Gastroesophageal sphincter (tissue), 4 donors: ENCODE results near the gene EPHB1. TPM values are rescaled to one million over a fixed set of nuclear protein-coding genes. Genes with fewer than 3 reads are reported as not detected.

ENCODE experiments used
- ATAC-seq: fragments of 150-250 bp; one replicate; pipeline ENCODE4 v1.9.1; 2016; ENCODE audit warnings: mild to moderate bottlenecking, moderate library complexity
- H3K27ac ChIP-seq, 4 donors: fragments of 200-600 bp; sonication (generic) in 3 of 4; 1 replicate in 3 of 4; 2 replicates in 1 of 4; pipeline ENCODE4 v1.5.1; 2016 to 2019
- H3K27me3 ChIP-seq: fragments of 200-600 bp; sonication (generic); one replicate; pipeline ENCODE4 v1.5.1; 2019
- H3K36me3 ChIP-seq, 2 donors: fragments of 200-600 bp; sonication (generic); one replicate each; pipeline ENCODE4 v1.5.1; 2019; ENCODE audit warnings: control low read depth in 1 of 2
- H3K4me1 ChIP-seq, 3 donors: fragments of 200-600 bp; sonication (generic); 1 replicate in 2 of 3; 2 replicates in 1 of 3; pipeline ENCODE4 v1.5.1; 2016 to 2019; ENCODE audit warnings: control low read depth in 2 of 3
- H3K4me3 ChIP-seq, 2 donors: fragments of 200-600 bp; sonication (generic); one replicate each; pipeline ENCODE4 v1.5.1; 2019; ENCODE audit warnings: mild to moderate bottlenecking in 1 of 2, moderate library complexity in 1 of 2
- H3K9me3 ChIP-seq, 3 donors: fragments of 200-600 bp; sonication (generic); one replicate each; pipeline ENCODE4 v1.5.1; 2017 to 2019; ENCODE audit warnings: control low read depth in 2 of 3
- EP300 ChIP-seq: sonication (generic); formaldehyde crosslinking; IDR thresholded peaks from one replicate; pipeline ENCODE4 v1.6.1; 2017; ENCODE audit warnings: antibody characterized with exemption, mild to moderate bottlenecking
- POLR2A ChIP-seq, 2 donors: fragments of 450-650 bp; IDR thresholded peaks; one replicate each; pipeline ENCODE4 v1.6.1; 2017; ENCODE audit warnings: antibody characterized with exemption in 2 of 2, mild to moderate bottlenecking in 2 of 2, moderate library complexity in 1 of 2
- POLR2AphosphoS5 ChIP-seq: sonication (generic); formaldehyde crosslinking; IDR thresholded peaks from one replicate; pipeline ENCODE4 v1.6.1; 2017; ENCODE audit warnings: antibody characterized with exemption
- WGBS, 2 donors: methylation state at CpG; one replicate each; pipeline ENCODE4 v1.1.5; 2018; ENCODE audit warnings: low coverage in 1 of 2; 5-methylcytosine and 5-hydroxymethylcytosine counted together
- total RNA-seq, 4 donors: library from RNA; depleted of rRNA; stranded (reverse); fragments of >200 nt; gene quantifications; one replicate each; pipeline ENCODE4 v1.1.0, GENCODE V29; 2016
- TF ChIP-seq, protein P1 (sequence below), 4 experiments: fragments of 200-600 bp in 2 of 4; fragments of 450-650 bp in 2 of 4; sonication (generic) in 1 of 4; IDR thresholded peaks; one replicate each; pipeline ENCODE4 v1.5.1; 2017 to 2019; ENCODE audit warnings: antibody characterized with exemption in 4 of 4, mild to moderate bottlenecking in 2 of 4, moderate library complexity in 2 of 4

EPHB1 gene
- total RNA-seq, 4 donors from 2014 or later: 0.81 to 5.7 (median 2.5) TPM; not detected in 1

GRCh38 chr3:134886991-134887390 is 91.9 kb downstream of the EPHB1 start:
- WGBS, 2 donors: 75 to 81% methylated on average over 2 to 4 of the region's 4 CpGs

DNA sequence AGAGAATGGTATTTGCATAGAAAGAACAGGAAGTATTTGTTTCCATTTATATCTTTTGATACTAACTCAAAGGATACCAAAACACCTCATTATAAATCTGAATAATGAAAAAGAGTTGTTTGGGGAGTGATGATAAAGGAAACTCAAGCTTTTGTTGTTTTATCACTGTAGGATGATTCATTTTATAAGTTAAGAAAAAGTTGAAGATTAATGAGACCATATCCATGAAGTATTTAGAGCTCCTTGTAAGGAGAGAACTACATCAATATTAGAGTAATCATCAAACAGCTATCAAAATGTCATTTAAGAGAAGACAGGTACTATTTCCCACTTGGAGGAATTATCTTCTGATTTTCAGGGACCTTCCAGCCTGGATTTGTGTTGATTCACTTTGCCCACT is 92.5 kb downstream of the EPHB1 start:
- no peak for ATAC-seq
- no peak overlapping the region for H3K4me3 ChIP-seq
- H3K9me3 ChIP-seq: peaks cover 0 to 15% (median 0%) of the 10 kb centered on the region in 3 donors
- no peaks in the 10 kb centered on the region for H3K27me3 ChIP-seq
- H3K36me3 ChIP-seq: no peaks in the 10 kb centered on the region
- H3K4me1 ChIP-seq: no peaks in the 10 kb centered on the region
- no peak for TF ChIP-seq EP300
- TF ChIP-seq POLR2AphosphoS5: no peak
- TF ChIP-seq, protein P1, sequence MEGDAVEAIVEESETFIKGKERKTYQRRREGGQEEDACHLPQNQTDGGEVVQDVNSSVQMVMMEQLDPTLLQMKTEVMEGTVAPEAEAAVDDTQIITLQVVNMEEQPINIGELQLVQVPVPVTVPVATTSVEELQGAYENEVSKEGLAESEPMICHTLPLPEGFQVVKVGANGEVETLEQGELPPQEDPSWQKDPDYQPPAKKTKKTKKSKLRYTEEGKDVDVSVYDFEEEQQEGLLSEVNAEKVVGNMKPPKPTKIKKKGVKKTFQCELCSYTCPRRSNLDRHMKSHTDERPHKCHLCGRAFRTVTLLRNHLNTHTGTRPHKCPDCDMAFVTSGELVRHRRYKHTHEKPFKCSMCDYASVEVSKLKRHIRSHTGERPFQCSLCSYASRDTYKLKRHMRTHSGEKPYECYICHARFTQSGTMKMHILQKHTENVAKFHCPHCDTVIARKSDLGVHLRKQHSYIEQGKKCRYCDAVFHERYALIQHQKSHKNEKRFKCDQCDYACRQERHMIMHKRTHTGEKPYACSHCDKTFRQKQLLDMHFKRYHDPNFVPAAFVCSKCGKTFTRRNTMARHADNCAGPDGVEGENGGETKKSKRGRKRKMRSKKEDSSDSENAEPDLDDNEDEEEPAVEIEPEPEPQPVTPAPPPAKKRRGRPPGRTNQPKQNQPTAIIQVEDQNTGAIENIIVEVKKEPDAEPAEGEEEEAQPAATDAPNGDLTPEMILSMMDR (IDR thresholded peaks at IDR 0.05): no peak
- TF ChIP-seq POLR2A (IDR thresholded peaks at IDR 0.05): no peak
- H3K27ac ChIP-seq: no peak overlapping the region

More at GRCh38 chr3:134886991-134887390, 91.9 kb downstream of the EPHB1 start:
- Histone ChIP-seq H3K4me1 (no peaks in the 10 kb centered on the region), H3K36me3 (no peaks in the 10 kb centered on the region), H3K9me3 (peaks cover 0 to 12% (median 0%) of the 10 kb centered on the region in 3 donors), H3K27me3 (no peaks in the 10 kb centered on the region), H3K27ac (no peak overlapping the region), H3K4me3 (no peak overlapping the region)
- no peak for TF ChIP-seq EP300
- TF ChIP-seq POLR2A (IDR thresholded peaks at IDR 0.05): no peak
- TF ChIP-seq POLR2AphosphoS5: no peak
- TF ChIP-seq, protein P1 (IDR thresholded peaks at IDR 0.05): no peak
- no peak for ATAC-seq

DNA sequence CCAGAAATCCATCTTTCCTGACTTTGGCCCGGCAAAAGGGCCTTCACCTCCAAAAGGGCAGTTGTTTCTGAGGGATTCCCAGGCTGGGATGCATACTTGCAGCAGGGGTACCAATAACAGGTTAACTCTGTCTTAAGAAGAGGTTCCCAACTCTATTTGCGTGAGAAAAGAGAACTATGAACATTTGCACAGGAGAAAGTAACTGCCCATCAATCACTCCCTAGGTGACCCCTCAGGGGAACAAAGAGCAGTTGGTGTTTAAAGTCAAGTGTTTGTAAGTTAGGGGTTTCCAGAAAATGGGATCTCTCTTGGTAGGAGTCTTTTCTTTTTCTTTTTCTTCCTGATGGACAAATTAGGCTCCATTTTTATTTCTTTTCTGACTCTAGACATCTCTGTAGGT is 97.3 kb downstream of the EPHB1 start:
- no peaks in the 10 kb centered on the region for H3K36me3 ChIP-seq
- no peaks in the 10 kb centered on the region for H3K27me3 ChIP-seq

DNA sequence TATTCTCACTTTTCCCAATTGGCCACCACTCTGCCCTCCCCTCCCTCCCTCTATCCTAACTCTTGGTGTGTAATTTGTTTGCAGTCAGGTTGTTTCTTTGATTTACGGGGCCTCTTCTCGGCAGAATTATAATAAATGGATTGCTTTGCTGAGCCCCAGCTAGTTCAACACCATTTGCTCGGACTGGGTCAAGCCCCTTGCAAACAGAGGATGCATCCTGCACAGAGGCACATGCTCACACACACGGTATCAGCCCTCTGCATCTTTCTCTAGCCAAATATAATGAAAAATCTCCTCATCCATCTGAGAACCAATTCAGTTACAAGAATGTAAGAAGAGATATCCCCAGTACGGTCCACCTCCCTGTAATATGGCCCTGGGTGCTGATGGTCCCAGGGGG is 97.7 kb downstream of the EPHB1 start:
- WGBS, 2 donors: 50 to 53% methylated on average over 3 to 4 of the region's 5 CpGs

More for the DNA sequence above, 97.3 kb downstream of the EPHB1 start:
- no peak for ATAC-seq
- TF ChIP-seq POLR2A (IDR thresholded peaks at IDR 0.05) (no peak), POLR2AphosphoS5 (no peak), EP300 (no peak)
- TF ChIP-seq, protein P1 (IDR thresholded peaks at IDR 0.05): no peak
- Histone ChIP-seq H3K9me3 (peaks cover 0 to 15% (median 0%) of the 10 kb centered on the region in 3 donors), H3K27ac (no peak overlapping the region), H3K4me1 (no peaks in the 10 kb centered on the region), H3K4me3 (no peak overlapping the region)
- WGBS, 2 donors: 73 to 80% methylated on average over 1 of the region's 2 CpGs

GRCh38 chr3:134894533-134894932 is 99.5 kb downstream of the EPHB1 start:
- no peaks in the 10 kb centered on the region for H3K27me3 ChIP-seq
- H3K36me3 ChIP-seq: no peaks in the 10 kb centered on the region
- ATAC-seq: no peak
- WGBS, 2 donors: 79 to 85% methylated on average over 4 of the region's 4 CpGs
- H3K4me1 ChIP-seq: no peaks in the 10 kb centered on the region
- TF ChIP-seq EP300 (no peak), POLR2A (IDR thresholded peaks at IDR 0.05) (no peak), POLR2AphosphoS5 (no peak)
- TF ChIP-seq, protein P1 (IDR thresholded peaks at IDR 0.05): no peak
- H3K4me3 ChIP-seq: no peak overlapping the region
- H3K27ac ChIP-seq: no peak overlapping the region
- H3K9me3 ChIP-seq: peaks cover 0 to 15% (median 0%) of the 10 kb centered on the region in 3 donors

More for the DNA sequence above, 97.7 kb downstream of the EPHB1 start:
- no peak overlapping the region for H3K27ac ChIP-seq
- ATAC-seq: no peak
- no peaks in the 10 kb centered on the region for H3K4me1 ChIP-seq
- peaks cover 0 to 15% (median 0%) of the 10 kb centered on the region in 3 donors for H3K9me3 ChIP-seq
- TF ChIP-seq POLR2A (IDR thresholded peaks at IDR 0.05): no peak
- no peaks in the 10 kb centered on the region for H3K27me3 ChIP-seq
- H3K4me3 ChIP-seq: no peak overlapping the region
- H3K36me3 ChIP-seq: no peaks in the 10 kb centered on the region
